Testis (tissue), 2 donors: Measurements from ENCODE around the gene GID4.

Experiments
- POLR2A ChIP-seq: fragments of 450-650 bp; IDR thresholded peaks from one replicate; pipeline ENCODE4 v1.6.1; 2017; ENCODE audit warnings: antibody characterized with exemption, mild to moderate bottlenecking, moderate library complexity
- TF ChIP-seq, protein P1 (sequence below), 3 experiments: fragments of 450-650 bp in 2 of 3; fragments of 200-600 bp in 1 of 3; sonication (generic) in 1 of 3; IDR thresholded peaks; one replicate each; pipeline ENCODE4 v1.5.1; 2016 to 2019; ENCODE audit warnings: antibody characterized with exemption in 3 of 3, mild to moderate bottlenecking in 2 of 3, moderate library complexity in 1 of 3

DNA sequence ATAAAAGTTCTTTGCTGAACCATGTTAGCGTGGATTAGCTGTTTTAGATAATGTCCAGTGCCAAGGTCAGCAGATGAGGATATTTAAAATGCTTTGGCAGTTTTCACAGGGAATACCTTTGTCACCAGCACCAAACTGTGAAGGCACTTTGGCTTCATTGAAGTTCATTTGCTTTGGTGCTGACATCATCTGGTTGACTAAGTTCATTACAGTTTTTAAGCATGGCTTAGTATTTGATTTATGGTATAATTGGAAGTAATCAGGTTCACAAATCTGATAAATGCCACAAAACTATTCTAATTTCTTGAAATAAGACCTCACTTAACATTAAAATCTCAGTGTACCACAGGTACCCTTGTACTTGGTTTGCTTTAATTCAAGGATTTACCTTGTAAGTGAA, 4.3 kb downstream of the GID4 start:
- TF ChIP-seq, protein P1, sequence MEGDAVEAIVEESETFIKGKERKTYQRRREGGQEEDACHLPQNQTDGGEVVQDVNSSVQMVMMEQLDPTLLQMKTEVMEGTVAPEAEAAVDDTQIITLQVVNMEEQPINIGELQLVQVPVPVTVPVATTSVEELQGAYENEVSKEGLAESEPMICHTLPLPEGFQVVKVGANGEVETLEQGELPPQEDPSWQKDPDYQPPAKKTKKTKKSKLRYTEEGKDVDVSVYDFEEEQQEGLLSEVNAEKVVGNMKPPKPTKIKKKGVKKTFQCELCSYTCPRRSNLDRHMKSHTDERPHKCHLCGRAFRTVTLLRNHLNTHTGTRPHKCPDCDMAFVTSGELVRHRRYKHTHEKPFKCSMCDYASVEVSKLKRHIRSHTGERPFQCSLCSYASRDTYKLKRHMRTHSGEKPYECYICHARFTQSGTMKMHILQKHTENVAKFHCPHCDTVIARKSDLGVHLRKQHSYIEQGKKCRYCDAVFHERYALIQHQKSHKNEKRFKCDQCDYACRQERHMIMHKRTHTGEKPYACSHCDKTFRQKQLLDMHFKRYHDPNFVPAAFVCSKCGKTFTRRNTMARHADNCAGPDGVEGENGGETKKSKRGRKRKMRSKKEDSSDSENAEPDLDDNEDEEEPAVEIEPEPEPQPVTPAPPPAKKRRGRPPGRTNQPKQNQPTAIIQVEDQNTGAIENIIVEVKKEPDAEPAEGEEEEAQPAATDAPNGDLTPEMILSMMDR (IDR thresholded peaks at IDR 0.05): peak in 1 of 3 experiments; percentile 24
- no peak for TF ChIP-seq POLR2A
